ENCODE measurements around the gene FAM174C.

The FAM174C gene

DNA sequence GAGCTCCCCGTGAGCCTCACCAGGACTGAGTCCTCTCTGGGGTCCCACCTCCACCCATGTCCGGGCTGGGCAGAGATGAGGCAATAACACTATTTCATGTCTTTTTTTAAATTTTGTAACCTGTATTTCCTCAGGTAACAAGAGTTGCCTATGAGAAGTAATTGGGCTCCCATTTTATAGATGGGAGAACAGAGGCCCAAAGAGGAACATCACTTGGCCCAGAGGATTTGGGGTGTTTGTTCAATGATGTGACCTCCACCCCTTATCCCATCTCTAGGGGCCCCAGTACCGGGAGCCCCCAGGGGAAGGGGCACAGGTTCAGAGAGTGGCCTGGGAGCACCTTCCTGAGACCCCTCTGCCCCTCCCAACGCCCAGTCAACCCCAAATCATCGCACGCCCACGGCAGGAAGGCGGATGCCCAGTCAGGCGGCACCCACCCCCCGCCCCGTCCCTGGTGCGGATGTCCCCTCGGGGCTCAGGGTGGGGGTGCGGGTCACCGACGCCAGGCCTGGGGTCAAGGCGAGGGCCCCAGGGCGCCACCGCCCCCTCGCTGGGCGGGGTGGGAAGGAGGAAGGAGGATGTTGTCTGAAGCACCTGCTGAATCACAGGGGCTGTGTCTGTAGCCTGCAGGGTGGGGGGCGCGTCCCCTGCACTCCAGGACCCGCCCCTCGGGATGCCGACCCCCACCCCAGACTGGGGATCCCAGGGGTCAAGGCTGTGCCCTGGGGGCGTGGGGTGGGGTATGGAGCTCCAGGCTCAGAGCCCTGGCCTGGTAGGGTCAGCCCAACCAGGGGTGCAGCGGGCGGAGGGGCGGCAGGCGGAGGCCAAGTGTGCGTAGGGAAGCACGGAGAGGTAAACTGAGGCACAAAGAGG, 15.2 kb upstream of the FAM174C start:
- in situ Hi-C loops (cut with MboI; ENCODE audit: low sequenced_read_pairs) = no loop called here

DNA sequence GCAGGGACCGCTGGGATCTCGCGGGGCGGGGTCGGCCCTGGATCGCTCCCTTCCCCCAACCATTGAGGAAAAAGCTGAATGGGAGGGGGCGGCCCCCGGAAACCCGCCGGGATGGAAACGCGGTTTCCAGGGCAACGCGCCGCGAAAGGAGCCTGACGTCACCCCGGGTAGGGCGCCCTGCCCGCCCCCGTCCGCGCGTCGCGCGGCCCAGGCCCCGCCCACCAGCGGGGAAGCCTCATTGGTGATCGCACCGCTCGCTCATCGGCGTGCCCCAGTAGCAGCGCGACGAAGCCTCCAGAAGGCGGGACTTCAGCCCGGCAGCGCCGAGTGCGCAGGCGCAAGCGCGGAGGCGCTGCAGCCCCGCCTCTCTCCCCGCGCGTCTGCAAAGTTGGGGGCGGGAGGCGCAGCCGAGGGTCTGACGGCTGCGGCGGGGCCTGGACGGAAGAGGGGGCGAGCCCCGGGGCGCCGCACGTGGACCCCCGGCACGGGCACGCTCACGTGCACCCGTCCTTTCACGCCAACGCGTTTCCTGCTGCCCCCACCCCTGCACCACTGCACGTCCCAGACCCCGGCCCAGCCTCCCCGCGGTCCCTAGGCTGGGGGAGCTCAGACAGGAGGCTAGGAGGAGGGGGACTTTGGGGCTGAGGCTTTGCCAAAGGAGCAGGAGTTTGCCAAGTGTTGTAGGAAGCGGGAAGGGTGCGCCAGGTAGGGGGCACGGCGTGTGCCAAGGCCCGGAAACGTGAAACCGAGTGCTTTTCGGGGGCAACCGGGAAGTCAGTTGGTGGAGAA, 14.4 kb upstream of the FAM174C start:
- in situ Hi-C loops (cut with MboI; ENCODE audit: low sequenced_read_pairs) = no loop called here

DNA sequence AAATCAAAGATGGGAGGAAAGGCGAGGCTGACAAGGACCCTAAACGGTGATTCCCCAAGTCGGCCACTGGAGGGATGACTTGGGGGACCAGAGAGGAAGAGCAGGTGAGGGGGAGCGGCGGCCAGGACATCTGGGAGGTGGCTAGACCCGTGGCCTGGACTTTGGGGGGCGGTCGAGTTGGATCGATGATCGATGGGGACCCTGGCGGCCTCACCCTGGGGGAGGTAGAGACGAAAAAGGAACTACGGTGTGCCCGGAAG, 13.9 kb upstream of the FAM174C start:
- in situ Hi-C loops (cut with MboI; ENCODE audit: low sequenced_read_pairs) = no loop called here

DNA sequence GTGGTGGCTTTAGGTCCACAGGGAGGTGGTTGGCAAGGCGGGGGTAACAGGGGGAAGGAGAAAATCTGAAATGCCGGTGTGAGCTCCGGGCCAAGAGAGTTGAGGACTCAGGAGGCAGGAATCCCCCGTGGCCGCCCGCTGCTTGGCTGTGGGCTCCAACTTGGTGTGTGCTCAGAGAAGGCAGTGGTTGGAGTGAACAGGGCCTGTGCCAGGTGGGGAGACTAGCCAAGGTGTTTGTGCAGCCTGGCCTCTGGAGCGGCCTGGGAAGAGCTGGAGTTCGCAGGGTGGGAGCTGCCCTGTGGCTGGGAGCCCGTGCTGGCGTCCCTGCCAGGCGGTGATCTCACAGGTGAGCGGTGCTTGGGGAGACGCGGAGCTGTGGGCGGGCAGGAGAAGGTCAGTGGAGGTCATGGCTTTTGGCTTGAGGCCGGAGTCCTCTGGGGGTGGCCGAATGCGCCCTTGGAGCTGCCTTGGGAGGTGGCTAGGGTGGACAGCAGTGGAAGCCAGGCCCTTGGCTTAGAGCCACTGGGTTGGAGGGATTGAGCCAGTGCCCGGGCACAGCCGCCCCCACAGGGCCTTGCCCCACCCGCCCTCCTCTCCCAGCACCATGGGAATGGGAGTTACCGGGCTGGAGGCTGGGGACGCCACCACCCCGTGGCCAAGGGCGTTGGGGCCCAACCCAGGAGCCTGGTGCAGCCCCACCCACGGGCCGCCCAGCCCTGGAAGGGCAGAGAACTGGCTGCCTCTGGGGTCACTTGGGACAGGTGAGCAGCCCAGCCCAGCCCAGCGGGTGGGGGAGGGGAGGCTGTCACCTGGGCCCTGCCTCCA, 13.3 kb upstream of the FAM174C start:
- in situ Hi-C loops (cut with MboI; ENCODE audit: low sequenced_read_pairs) = no loop called here

DNA sequence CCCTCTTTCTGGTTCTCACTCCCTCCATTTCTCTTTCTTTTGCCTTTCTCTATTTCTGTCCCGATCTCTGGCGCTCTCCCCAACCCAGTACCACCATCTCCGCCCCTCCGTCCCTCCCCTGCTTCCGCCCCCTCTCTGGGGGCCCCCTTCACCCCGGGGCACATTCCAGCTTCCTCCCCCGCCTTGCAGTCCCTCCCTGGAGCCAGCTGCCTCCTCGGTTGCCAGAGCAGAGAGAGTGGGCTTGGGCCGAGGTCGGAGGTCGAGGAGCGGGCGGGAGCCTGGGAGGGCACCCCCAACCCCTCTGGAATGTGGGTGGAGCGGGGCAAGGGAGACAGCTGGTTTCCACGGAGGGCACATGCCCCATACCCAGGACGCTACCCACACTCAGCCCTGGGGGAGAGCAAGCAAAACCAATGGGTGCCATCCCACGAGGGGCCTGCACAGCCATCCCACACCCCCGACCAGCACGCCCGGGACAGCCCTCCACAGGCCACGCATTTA, 12.7 kb upstream of the FAM174C start:
- in situ Hi-C loops (cut with MboI; ENCODE audit: low sequenced_read_pairs) = no loop called here

DNA sequence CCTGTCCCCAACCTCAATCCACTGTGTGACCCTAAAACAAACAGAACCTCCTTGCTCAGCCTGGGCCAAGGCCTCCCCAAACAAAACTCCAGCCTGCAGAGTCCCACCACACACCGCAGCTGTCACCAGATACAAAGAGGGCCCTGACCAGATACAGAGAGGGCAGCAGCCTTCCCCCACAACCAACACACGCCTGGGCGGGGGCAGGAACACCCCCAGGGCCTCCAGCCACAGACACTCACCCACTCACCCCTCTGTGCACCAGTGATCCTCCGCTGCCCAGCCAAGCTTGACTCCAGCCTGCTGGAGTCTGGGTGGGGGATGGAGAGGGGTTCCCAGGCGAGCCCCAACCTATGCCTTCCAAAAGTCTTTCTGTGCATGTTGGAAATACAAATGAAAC, 12.1 kb upstream of the FAM174C start:
- in situ Hi-C loops (cut with MboI; ENCODE audit: low sequenced_read_pairs) = no loop called here

DNA sequence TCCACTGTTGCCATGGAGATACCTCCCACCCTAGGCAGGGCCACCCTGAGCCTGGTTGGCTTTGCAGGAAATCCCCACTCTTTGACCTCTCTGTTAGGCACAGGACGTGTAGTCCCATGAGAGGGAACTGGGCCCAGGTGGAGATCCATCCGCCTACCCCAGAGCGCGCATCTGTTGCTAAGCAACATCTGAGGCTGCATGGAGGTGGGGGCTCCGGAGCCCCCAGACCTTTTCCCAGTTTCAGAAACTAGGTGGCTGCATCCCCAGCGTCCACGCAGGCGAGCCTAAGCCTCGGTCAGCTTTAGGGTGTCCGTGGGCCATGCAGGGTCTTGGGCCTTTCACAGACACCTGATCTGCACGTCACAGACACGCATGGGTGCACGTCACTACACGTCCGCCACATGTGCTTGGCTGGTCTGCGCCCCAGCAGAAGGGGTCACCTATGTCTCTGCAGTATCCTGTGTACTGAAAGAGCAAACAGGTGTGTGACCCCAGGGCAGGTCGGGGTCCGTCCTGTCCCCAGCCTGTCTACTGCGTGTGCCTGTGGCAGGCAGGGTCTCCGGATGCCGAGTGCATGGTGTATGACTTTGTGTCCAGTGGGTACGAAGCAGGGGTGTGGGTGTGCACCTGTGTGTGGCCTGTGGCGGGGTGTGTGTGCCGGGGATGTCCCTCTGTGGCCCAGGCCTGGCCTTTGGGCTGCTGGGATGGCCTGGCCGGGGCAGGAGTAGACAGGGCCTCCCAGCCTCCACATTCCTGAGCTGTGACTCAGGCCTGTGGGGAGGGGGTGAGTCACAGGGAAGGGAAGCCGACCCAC, 10.3 kb upstream of the FAM174C start:
- in situ Hi-C loops (cut with MboI; ENCODE audit: low sequenced_read_pairs) = no loop called here

DNA sequence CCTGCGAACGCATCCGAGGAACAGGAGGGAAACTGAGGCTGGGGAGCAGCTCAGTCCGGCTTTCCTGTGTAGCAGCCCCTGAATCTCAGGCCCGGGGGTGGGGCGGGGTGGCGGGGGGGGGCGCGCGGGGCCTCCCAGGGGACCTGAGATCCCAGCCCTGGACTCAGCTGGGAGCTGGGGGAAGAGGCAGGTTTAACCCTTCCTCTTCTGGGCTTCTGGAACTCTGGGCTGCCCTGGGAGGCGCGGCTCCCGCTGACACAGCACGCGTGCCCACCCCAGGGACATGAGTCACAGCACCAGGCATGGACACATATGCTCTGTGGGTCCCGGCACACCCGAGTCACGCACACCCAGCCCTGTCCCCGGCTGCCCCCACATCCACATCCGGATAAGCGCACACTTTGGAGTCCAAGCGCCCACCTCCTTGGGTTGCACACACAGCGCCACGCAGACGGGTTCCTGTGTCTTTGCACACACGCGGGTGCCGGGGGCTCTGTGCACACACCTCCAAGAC, 9.7 kb upstream of the FAM174C start:
- in situ Hi-C loops (cut with MboI; ENCODE audit: low sequenced_read_pairs) = no loop called here

DNA sequence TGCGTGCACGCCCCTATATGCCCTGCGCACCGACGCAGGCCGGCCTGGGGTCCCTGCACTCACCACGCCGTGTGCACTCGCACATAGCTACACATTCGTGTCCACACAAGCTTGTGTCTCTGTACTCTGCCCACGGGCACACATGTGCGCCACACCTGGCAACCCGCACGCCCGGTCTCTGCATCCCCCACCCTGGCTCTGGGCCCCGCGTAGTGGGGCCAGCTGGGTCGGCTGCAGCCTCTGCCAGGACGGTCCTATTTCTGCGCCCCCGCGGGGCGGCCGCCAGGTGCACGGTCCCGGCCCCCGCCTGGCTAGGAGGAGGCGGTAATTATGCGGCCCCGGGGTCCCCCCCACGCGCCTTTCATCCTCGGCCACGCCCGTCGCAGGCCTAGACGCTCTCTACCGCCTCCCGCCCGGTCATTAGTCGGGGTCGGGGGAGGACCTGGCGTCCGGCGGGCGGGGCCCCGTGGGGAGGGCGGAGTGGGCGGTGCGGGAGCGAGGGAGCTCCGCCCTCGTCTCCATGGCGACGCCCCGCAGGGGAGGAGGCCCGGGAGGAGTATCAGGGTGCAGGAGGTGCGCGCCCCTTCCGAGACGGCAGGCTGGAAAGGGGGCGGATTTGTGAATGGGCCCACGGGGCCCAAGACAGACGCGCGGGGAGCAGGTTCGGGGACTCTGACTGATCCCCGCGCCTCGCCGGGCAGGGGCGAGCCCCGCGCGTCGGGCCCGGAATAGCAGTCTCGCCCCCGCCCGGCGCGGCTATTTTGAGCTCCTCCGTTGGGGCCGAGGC, 9.0 kb upstream of the FAM174C start:
- in situ Hi-C loops (cut with MboI; ENCODE audit: low sequenced_read_pairs) = no loop called here

DNA sequence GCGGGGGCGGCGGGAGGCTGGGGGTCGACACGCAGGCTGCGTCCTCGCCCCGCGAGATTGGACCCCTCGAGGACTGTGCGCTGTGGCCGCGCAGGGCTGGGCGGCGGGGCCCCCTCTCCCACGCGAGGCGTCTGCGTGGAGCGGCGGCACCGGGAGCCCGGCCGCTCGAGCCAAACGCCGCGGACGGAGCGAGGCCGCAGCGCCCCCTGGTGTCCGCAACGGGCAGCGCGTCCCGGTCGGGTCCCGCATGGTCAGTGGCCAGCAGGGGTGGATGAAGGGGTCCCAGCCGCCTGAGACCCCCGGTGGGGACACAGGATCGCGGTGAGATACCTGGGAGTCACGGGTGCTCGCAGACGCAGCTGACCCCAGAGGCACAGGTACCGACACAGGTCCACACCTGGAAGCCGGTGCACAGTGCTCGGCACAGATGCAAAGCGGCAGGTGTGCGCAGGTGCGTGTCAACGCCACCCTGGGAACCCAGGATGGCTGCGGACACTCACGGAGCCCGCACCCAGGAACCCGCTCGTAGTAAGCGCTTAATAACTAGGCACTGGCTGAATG, 8.3 kb upstream of the FAM174C start:
- in situ Hi-C loops (cut with MboI; ENCODE audit: low sequenced_read_pairs) = no loop called here

DNA sequence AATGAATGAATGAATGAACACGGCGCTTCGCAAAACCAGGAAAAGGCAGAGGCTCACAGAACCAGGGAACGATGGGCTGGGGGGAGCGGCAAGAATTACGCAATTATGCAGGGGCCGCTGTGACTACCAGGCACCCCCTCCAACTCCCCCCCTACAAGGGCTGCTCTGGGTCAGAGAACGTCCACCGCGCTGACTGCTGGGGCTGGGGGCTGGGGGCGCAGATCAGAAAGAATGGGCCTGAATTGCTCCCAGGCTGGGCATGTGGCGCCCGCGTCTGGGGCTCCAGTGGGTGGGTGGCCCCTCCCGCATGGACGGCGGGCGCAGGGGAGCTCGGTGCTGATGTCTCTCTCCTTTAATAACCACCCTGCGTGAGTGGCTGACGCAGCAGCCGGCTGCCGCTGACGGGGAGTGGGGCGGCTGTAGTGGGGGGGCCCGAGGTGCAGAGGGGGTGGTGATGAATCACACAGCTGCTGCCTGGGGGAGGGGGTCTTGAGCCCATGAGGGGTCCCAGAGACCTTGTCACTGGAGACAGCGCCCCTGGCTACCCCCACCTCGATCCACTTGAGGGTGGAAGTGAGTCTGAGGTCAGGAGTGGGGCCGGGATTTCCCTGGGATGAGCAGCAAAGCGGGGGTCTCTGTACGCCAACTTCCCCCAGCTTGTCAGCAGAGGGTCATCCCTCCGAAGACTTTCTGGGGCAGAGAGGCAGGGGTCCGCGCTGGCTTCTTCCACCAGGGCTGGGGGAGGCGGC, 7.7 kb upstream of the FAM174C start:
- in situ Hi-C loops (cut with MboI; ENCODE audit: low sequenced_read_pairs) = no loop called here

DNA sequence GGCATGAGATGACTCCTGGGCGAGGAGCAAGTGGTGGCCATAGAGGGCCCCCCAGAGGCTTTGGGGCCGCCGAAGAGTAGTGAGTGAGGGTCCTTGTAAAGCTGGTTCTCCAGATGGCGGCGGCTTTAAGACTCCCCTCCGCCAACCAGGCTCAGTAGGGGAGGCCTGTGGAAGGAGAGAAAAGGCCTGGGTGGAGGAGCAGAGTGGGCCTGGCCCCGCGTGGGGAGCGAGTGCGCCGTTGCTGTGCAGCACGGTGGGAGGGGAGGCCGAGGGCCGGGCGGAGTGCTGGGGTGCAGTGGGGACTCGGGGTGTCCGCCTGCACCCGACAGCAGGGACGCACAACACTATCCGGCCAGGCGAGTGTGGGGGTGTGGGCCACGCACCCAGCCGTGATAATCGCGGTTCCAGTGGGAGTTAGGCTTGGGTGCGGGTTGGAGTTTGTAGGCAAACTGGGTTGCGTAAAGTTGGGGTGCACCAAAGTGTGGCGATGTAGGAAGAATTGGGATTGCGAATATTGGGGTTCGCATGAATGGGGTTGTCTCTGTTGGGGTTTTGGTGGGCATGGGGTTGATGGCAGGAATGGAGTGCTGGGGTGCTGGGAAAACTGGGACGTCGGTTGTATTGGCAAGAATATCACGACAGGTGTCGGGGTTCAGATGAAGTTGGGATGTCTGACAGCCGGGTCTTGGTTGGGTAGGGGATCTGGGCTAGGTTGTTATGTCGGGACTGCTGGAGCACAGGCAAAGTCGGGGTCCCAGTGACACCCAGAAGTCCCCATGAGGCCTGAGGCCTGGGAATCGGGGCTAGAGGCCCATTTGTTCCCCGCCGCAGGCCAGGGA, 6.9 kb upstream of the FAM174C start:
- in situ Hi-C loops (cut with MboI; ENCODE audit: low sequenced_read_pairs) = no loop called here

DNA sequence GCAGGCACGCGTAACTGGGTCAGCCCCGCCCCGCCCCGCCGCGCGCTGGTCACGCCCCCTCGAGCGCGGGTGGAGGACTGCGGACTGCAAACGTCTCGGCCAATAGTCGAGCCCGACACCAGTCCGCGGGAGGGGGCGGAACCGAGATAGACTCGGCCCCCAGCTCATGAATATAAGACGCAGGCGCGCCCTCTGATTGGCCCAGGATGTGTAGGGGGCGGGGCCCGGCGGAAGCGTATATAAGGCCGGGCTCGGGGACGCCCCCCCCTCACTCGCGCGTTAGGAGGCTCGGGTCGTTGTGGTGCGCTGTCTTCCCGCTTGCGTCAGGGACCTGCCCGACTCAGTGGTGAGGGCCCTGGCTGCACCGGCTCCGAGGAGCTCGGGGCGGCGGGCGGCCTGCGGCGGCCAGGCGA, 6.3 kb upstream of the FAM174C start, which contains the start of gene CIRBP:
Gene CIRBP, plus strand, starts transcription at position 268 of the 413 bp plus-strand sequence. CDS start 1,602 bp downstream, outside the sequence.
- in situ Hi-C loops (cut with MboI; ENCODE audit: low sequenced_read_pairs) = no loop called here

DNA sequence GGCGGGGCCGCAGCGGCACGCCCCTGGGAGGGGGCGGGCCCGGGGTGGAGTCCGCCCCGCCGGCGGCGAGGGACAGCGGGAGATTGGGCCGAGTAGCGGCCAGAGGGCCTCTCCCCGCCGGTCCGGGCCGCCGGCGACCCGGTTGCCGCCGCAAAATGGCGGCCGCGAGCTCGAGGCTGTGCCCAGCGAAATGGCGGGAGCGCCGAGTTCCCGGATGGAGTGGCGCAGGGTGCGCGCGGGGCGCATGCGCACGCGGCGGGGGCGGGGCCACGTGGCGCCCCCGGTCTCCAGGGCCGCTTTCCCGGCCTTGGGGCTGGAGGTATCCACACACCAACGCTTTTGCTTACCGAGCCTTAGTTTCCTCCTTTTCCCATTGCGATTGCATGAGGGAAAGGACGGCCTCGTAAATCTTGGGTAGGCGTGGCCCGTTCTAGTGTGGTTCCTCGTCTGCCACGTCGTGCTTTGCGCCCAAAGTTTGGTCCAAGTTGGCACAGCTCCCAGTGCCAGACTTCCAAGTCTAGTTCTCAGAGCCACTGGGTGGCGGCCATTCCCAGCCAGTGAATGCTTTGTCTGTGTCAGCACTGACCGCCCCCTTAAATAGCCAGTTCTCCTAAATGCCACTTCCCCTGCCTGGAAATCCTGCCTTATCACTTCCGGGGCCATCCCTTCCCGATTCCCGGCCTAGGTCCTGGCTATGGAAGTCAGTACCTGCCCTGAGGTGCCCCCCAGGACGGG, 5.7 kb upstream of the FAM174C start:
- in situ Hi-C loops (cut with MboI; ENCODE audit: low sequenced_read_pairs) = no loop called here

DNA sequence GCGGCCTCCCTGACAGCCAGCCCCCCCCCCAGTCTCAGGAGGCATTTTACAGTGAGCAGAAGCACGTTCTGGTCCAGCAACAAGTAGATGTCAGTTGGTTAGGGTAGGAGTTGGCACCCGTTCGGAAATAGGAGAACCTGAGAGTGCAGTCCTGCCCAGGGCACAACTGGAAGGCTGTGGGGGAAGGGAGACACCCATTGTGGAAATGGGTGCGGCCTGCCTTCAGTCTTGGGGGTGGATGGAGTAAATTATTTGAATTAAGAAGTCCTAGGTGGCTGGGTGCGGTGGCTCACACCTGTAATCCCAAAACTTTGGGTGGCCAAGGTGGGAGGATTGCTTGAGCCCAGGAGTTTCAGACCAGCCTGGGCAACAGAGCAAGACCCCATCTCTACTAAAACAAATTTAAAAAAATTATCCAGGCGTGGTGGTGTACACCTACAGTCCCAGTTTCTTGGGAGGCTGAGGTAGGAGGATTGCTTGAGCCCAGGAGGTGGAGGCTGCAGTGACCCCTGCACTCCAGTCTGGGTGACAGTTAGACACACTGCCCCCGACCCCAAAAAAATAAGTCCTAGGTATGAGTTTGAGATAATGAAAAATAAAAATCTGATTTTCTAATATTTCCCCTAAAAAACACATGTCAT, 5.0 kb upstream of the FAM174C start:
- in situ Hi-C loops (cut with MboI; ENCODE audit: low sequenced_read_pairs) = no loop called here

DNA sequence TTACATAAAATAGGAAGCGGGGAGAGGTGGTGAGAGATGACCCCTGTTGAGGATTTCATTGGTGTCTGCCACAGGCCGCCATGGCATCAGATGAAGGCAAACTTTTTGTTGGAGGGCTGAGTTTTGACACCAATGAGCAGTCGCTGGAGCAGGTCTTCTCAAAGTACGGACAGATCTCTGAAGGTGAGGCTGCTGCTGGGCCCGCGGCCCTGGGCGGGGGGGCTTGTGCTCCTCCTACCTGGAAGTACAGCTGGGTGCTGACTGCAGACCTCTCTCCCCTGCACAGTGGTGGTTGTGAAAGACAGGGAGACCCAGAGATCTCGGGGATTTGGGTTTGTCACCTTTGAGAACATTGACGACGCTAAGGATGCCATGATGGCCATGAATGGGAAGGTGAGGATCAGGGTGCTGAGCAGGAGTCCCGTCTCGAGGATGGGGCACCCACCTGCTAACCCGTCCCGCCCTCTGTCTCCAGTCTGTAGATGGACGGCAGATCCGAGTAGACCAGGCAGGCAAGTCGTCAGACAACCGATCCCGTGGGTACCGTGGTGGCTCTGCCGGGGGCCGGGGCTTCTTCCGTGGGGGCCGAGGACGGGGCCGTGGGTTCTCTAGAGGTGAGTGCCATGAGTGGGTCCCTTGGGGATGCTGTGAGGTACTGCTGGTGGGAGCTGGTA, 4.3 kb upstream of the FAM174C start:
- in situ Hi-C loops (cut with MboI; ENCODE audit: low sequenced_read_pairs) = no loop called here

Data from HL-60/S4 (cell line).